ENCODE measurements around the gene STING1.
"Not testable (repeated sequence)": the region's sequence is repeated elsewhere in the genome, so short reads cannot be mapped to it uniquely, and the experiment has no call there.

The STING1 gene

DNA sequence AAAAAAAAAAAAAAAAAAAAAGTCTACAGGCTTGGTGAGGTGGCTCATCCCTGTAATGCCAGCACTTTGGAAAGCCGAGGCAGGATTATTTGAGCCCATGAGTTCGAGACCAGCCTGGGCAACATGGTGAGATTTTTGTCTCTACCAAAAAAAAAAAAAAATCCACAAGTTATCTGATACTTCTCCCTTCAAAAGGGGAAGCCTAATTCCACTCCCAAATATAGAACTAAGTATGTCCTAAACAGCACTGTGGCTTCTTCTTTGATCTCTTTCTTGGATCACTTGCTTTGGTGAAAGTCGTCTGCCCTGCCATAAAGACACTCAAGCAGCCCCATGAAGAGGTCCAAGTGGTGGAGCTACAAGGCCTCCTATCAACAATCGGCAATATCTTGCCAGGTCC is 18.8 kb upstream of the STING1 start:
- DNase-seq = no peak

DNA sequence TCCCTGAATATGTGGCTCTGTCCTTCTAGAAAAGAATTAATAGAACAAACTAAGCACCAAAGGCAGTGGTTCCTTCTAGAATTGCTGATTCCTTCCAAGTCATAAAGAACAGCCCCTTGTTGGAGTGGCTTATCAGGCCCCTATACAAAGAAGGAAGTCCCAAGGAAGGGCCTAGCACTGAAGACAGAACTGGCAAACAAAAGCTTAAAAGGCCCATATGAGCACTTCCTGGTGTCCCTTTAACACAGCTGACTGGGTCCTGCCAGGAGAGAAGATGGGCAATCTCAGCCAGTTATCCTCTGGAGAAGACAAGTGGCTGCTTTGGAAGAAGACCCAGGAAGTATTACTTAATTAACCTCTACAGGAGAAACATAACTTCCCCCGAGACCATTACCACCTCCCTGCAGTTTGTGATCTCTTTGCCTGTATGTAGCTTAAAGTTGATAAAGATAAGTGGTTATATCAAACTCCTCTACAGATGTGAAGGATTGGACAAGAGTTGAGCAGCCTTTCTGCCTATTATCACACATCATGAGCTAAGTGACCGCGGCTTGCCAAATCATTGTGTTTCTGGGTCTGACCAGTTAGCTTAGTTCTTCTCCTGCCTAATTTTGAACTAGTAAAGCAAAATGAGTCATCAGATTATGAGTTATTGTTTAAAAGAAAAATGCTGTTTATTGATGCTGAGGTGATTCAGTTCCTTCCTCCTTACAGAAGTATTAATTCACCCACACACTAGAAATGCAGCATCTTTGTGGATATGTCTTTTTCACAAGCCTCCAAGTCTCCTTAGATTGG is 13.3 kb upstream of the STING1 start:
- peak; percentile 66 for DNase-seq

DNA sequence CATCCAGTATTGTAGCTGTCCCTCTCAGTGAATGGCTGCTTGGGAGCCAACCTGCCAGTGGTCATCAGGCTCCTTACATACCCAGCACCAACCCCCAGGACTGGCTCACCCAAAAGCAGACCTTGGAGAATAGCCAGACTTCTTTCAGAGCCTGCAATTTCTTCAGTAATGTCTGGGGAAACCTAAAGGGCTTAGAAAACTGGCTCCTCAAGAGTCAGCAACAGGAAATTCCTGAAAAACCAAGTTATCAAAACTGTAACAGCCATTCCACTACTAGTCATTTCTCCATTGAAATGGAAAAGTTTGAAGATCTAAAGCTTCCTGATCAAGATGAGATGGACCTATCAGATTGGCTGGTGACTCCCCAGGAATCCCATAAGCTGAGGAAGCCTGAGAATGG is 12.3 kb upstream of the STING1 start:
- peak; percentile 88 for DNase-seq

DNA sequence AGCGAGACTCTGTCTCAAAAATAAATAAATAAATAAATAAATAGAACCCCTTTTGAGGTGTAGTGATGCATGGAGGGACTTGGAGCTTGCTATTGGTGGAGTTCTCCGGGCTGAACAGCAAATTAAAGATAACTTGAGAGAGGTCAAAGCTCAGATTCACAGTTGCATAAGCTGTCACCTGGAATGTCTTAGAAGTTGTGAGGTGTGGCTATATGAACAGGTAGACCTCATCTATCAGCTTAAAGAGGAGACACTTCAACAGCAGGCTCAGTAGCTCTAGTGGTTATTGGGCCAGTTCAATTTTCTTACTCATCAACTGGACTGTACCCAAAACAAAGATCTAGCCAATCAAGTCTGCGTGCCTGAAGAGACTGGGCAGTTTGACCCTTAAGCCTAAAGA is 11.7 kb upstream of the STING1 start:
- DNase-seq = no peak

DNA sequence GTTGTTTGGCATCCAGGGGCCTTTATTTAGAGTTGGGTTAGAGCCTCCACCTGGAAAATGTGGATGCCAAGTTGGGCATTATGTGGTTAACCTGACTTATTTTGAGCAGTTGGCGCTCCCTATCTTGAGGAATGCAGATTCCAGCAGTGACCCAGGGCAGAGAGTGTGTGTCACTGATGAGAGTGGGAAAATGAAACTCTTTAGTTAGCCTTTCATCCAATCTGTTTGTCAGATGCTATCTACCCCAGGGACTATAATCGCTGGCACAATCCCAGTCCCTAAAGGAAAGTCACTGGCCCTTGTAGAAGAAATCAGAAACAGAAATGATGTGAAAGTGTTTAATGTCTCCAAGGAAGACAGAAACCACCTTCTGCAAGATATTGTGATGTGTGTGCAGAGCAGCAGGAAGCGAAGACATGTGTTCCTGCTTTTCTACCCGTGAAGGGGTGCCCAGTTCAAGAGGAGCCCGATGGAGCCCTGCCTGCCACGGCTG is 10.2 kb upstream of the STING1 start:
- DNase-seq = peak; percentile 61

DNA sequence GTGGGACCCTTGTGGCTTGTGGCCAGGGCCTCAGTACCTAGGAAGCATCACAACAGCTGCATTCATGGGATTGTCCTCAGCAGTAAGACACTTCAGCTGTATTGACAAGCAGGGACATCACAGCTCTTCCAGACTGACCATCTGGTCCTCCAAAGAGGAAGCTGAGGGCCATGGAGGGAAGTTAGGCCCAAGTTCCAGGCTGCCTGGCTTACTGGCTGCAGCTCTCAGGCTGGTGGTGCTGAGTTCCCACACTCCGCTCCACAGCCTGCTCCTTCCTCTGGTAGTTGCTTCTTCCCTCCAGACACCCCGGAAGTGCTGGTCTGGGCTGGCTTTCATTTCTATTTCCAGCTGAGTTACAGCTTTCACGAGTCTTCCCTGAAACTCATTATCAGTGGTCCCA is 5.7 kb upstream of the STING1 start:
- no peak for DNase-seq

DNA sequence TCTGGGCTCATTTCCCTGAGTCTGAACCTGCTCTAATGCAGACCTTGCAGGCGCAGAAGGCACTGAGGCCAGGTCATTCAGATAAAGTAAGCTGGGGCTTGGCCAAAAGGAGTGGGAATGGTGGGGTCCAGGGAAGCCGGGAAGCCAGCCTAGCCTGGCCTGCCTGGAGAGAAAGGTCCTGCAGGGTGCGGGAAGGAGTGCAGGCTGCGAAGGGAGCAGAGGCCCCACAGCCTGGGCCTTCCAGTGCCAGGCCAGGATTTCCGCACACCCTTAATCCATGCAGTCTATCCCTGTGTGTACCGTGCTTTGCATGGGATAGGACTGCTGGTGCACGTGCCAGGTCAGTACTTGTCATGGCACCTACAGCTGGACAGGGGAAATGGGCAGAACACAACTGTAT is 3.6 kb upstream of the STING1 start:
- DNase-seq = no peak

DNA sequence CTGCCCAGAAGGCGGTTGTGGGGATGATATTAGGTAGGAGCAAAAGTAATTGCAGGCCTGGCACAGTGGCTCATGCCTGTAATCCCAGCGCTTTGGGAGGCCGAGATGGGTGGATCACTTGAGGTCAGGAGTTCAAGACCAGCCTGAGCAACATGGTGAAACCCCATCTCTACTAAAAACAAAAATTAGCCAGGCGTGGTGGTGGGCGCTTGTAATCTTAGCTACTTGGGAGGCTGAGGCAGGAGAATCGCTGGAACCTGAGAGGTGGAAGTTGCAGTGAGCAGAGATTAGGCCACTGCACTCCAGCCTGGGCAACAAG is 291 bp upstream of the STING1 start:
- DNase-seq = not testable (repeated sequence)

DNA sequence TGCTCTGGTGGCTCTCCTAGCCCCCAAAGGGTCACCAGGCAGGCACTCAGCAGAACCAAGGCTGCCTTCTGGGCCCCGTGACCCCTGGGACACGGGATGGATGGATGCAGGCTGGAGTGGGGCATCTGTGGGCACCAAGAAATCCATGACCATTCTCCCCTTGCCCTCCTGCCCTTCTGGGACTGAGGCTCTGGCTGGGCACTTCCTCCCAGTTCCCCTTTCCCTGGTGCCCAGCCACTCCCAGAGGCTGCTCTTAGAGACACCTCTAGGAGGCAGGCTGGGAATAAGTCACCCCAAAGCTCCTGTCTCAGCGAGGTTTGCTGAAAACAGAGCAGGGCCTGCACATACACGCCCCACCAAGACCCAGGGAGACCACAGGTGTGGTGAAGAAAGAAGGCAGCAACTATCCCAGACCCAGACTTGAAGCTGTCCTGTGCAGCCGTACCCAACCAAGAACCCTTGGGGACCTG is 943 bp downstream of the STING1 start:
- no peak for DNase-seq

DNA sequence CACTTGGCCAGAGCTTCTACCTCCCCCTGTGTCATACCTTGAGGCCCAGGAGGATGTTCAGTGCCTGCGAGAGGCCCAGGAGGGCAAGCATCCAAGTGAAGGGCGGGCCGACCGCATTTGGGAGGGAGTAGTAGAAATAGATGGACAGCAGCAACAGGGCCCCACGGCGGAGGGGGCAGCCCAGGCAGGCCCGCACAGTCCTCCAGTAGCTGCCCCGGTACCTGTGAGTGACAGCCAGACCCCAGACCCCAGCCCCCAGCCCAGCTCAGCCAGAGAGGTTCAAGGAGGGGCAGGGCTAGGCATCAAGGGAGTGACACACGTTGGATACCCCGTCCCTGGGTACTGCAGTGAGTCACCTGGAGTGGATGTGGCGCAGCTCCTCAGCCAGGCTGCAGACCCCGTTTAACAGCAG is 1.4 kb downstream of the STING1 start:
- DNase-seq = no peak

DNA sequence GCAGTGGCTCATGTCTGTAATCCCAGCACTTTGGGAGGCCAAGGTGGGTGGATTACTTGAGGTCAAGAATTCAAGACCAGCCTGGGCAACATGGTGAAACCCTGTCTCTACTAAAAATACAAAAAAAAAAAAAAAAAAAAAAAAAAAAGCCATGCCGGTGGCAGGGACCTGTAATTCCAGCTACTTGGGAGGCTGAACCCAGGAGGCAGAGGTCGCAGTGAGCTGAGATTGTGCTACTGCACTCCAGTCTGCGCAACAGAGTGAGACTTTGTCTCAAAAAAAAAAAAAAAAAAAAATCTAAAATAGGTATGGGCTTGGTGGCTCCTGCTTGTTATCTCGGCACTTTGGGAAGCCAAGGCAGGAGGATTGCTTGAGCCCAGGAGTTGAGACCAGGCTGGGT is 2.8 kb downstream of the STING1 start:
- DNase-seq = not testable (repeated sequence)

DNA sequence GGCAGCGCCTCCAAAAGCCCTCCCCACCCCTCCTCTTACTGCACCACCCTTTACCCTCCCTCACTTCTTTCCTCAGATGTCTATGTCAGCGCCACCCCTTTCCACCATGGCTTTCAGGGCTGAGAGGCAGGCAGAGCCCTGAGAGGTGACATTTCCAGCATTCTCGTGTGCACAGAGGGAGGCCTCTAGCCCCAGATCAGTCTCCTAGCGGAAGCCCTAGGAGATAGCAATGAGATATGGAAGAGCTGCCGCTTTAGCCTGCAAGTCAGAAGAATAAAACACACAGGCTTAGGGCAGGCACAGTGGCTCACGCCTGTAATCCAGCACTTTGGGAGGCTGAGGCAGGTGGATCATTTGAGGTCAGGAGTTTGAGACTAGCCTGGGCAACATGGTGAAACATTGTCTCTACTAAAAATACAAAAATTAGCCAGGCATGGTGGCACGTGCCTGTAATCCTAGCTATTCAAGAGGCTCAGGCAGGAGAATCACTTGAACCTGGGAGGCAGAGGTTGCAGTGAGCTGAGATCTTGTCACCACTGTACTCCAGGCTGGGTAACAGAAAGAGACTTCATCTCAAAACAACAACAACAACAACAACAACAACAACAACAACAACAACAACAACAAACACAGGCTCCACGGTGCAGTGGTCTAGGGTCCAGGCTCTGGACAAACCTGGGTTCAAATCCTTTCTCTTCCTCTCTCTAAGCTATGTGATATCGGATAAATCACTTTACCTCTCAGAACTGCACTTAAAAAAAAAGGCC is 3.7 kb downstream of the STING1 start:
- DNase-seq = not testable (repeated sequence)

DNA sequence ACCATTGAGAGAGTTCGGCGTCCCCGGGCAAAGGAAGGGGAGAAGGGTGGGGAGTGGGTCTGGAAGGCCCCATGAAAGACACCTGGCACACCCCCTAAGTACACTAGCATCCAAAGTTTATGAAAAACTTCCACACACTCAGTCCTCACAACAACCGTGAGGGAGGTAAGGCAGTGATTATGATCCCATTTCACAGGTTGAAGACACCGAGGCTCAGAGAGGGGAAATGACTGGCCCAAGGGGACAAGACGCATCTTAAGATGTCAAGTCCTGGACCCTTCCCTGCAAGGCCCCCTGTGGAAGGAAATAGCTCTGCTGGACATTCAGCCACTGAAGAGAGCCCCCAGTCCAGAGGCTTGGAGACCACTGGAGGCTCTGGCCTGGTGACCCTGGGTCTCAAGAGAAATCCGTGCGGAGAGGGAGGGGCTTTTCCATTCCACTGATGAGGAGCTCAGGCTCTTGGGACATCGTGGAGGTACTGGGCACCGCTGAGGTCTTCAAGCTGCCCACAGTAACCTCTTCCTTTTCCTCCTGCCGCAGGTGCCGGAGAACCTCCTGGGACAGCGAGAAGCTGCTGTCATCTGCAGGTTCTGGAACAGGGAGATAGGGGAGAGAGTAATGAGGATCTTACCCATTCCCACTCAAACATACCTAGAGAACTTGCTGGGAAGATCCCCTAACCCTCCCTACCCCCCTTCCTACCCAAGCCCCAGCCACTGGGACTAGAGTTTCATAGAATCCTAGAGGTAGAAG is 6.5 kb downstream of the STING1 start:
- no peak for DNase-seq

DNA sequence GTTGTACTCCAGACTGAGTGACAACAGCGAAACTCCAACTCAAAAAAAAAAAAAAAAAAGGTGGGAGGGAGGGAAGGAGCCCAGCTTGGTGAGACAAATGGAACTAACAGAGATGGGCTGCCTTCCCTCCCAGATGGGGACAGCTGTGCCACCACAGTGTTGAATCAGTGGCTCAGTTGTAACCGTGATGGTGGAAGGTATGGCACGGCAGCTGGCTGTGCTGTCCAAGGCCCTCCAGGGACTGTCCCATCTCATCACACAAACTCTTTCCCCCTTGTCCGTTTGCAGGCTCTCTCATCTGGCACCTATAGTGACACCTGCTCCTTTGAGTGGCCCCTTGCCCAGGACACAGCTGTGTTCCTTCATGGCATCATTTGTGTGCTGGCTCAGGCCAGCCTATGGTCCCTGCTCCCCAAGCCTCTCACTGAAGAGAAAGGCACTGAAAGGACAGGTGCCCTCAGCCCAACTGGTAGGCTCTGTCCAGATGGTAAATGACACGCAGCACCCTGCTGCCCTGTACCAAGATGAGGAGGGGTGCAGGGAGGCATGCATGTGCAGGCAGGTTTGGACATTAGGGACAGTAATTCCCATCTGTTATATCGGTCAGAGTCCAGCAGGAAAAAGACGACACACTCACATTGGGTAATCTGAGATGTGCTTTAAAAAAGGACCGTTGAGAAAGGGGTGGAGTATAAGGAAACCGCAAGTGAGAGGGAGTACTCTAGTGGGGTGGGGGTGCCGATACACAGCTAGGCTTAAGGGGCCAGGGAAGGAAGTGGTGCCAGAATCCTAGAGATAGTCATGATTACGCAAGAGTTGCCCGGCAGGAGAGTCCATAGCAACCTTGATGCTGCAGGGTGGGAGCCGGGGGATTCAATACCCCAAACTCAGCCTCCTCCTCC is 7.4 kb downstream of the STING1 start:
- peak; percentile 81 for DNase-seq

DNA sequence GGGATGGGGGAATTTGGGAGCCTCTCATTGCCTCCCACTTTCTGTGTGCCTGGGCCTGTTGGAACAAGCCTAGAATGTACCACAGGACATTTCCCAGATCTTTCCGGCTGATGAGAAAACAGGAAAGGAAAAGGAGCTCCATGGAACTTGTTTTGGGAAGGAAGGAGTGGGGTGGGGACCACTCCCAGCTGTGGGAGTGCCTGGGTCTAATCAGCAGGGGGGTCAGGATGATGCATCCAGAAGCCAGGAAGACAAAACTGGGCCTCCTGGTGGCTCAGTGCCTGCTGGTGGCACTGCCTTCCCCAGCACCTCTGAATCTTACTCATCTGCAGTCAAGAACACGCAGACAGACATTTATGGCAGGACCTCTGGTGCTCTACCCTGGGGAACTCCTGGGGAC is 9.0 kb downstream of the STING1 start:
- DNase-seq = no peak

DNA sequence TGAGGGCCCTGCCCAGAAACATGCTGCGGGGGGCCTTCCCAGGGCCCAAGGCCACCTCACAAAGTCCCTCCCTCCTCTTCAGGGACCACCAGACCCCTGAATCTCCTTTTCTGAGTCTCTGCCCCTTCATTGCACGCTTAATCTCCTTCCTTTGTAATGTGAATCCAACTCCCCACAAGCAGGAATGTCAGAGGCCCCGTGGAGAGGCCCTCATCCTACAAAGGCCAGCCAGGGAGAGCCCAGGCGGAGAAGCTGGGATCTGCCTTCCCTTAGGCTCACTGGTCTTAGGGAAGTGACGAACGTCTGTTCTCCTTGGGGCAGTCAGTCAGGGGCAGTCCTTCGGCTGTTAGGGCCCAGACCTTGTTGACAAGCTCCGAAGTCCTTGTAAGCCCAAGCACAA is 9.5 kb downstream of the STING1 start:
- no peak for DNase-seq

DNA sequence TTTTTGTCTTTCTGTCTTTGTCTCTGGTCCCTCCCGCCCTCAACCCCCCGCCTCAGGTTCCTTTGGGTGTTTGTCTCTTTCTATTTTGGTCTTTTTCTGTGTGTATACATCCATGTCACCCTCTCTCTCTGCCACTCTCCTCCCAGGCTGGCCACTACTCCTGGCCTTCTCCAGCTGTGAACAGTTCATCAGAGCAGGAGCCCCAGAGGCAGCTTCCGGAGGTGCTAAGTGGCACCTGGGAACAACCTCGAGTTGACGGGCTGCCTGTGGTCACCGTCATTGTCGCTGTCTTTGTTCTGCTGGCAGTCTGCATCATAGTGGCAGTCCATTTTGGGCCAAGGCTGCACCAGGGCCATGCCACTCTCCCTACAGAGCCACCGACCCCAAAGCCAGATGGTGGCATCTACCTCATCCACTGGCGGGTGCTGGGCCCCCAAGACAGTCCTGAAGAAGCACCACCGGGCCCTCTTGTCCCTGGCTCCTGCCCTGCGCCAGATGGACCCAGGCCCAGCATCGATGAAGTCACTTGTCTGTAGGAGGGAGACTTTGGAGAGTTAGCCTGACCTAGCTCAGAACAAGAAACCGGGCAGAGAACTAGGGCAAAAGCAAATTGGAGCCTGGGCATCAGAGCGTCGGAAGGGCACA is 10.1 kb downstream of the STING1 start:
- DNase-seq = no peak

DNA sequence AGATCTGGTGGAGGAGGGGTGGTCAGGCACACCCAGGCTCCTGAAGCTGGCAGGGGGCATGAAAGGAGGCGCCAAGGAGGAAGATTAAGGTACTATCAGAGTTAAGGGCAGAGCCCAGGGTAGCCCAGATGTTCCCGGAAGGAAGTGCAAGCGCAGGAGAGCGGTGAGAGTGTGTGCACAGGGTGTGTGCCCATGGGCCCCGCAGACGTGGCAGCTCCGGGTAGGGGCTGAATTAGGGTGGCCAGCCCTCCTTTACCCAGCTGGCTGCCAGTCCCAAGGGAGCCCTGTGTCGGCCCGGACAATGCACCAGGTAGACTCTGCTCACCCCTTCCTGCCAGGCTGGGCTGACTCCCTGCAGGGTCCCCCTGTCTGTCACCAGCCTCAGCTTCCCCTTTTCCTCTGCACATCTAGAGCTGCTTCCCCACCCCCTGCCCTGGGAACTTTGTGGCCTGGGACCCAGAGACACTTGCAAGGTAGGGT is 11.7 kb downstream of the STING1 start, which contains the start of gene SMIM33:
Gene SMIM33 (plus strand): TSS at position 184 of the 480 bp plus-strand sequence. CDS start 118 bp downstream, at position 302.
- DNase-seq = no peak

DNA sequence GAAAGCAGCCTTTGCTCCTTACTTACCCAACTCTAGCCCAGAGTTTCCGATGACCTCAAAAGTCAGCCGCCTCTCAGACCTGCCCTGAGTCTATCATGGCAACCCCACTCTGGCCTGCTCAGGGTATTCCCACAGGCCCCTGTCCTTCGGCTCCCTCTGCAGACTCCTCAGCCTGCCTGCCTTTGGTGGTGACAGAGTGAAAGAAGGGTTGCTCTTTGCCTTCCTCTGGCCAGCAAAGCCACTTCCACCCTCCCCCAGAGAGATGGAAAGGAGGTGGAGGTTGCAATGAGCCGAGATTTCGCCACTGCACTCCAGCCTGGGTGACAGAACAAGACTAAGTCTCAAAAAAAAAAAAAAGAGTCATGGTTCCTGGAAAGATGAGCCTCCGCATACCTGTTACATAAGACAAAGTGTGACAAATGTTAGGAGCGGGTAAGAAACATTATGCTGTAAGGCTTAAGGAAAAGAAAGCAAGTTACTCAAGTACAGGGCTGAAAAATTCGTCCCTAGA is 14.1 kb downstream of the STING1 start:
- DNase-seq = no peak

DNA sequence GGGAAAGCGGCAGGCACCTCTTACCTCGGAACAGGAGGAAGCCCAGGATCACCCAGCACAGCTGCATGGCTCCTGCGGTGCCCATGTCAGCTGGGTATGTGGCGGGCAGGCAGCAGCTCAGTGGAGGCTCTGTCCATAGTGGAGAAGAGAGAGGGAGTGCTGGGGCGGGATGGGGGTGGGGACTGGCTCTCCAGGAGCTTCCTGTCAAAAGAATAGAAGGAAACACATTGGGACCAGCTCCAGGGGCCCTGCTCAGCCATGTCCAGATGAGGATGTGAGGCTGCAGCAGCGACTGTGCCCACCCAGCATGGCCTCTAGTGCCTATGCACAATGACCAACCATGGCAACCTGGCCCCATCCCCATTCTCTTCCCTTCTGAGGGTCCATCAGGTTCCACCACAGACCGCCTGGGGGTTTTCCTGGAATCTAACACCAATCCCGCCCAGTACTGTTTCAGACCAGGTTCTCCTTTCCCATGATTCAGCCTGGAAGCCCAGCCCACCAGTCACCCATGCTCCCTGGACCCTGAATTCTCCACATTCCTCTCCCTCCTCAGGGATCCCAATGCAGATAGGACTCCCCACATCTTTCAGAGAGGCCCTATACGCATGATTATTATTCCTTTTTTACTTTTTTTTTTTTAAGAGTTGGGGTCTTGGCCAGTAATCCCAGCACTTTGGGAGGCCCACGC is 19.8 kb downstream of the STING1 start, which contains the start of gene ECSCR:
Gene ECSCR (minus strand): TSS at position 158 of the 691 bp plus-strand sequence. CDS start 73 bp downstream, at position 85.
- DNase-seq = no peak

DNA sequence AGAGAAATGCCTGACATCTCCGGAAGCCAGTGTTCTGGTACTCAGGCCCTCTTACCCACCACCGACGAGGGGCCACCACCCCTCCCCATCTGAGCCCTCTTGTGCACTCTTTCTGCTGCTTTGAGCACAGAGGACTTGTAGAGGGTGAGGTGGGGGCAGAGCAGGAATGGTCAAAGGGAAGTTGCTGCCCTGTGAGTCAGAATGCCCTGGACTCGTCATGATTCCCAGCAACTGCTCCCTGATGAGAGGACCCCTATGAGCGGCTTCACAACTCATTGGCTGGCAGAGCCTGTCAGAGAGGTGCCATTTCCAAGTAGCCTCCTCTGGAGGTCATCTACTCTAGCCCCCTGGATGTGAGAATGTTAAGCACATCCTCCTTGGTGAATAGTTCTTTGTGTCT is 20.9 kb downstream of the STING1 start:
- peak; percentile 60 for DNase-seq
